Smooth muscle cell (in vitro differentiated cells): ENCODE measurements around the gene GLIS1. TPM values are rescaled to one million over a fixed set of nuclear protein-coding genes. Genes with fewer than 3 reads are reported as not detected.

ENCODE experiments used
- DNase-seq: peaks from one replicate; lab custom pipeline; 2025; ENCODE audit not compliant: unreplicated experiment; lab: John Stamatoyannopoulos, UW
- H2AFZ ChIP-seq: fragments of 200-600 bp; sonication (generic); 2 replicates; pipeline ENCODE4 v1.6.0; 2016; ENCODE audit warnings: antibody characterized with exemption, low read depth, mild to moderate bottlenecking
- H3F3A ChIP-seq: fragments of 200-600 bp; sonication (generic); 2 replicates; pipeline ENCODE4 v1.6.0; 2017; ENCODE audit warnings: antibody characterized with exemption, low read depth
- H3K27ac ChIP-seq: fragments of 200-600 bp; sonication (generic); 2 replicates; pipeline ENCODE4 v1.5.1; 2016; ENCODE audit warnings: low read depth, mild to moderate bottlenecking
- H3K27me3 ChIP-seq: fragments of 200-600 bp; sonication (generic); 2 replicates; pipeline ENCODE4 v1.6.1; 2016; ENCODE audit warnings: low read depth, mild to moderate bottlenecking
- H3K36me3 ChIP-seq: fragments of 200-600 bp; sonication (generic); 2 replicates; pipeline ENCODE4 v1.5.1; 2016; ENCODE audit warnings: low read depth
- H3K4me1 ChIP-seq: fragments of 200-600 bp; sonication (generic); 2 replicates; pipeline ENCODE4 v1.5.1; 2016; ENCODE audit warnings: low read depth
- H3K4me2 ChIP-seq: fragments of 200-600 bp; sonication (generic); 2 replicates; pipeline ENCODE4 v1.6.0; 2016; ENCODE audit warnings: mild to moderate bottlenecking
- H3K4me3 ChIP-seq: fragments of 200-600 bp; sonication (generic); 2 replicates; pipeline ENCODE4 v1.5.1; 2016; ENCODE audit warnings: mild to moderate bottlenecking
- H3K79me2 ChIP-seq: fragments of 200-600 bp; sonication (generic); 2 replicates; pipeline ENCODE4 v1.6.0; 2016; ENCODE audit warnings: low read depth, mild to moderate bottlenecking
- H3K9ac ChIP-seq: fragments of 200-600 bp; sonication (generic); 2 replicates; pipeline ENCODE4 v1.6.0; 2016; ENCODE audit warnings: low read depth
- H3K9me3 ChIP-seq: fragments of 200-600 bp; sonication (generic); replicated peaks from 2 replicates; pipeline ENCODE4 v1.5.1; 2016; ENCODE audit warnings: low read depth
- H4K20me1 ChIP-seq: fragments of 200-600 bp; sonication (generic); 2 replicates; pipeline ENCODE4 v1.6.0; 2016; ENCODE audit warnings: low read depth
- WGBS: methylation state at CpG from one replicate; pipeline ENCODE4 v1.1.7; 2016; ENCODE audit warnings: low lambda C conversion rate; 5-methylcytosine and 5-hydroxymethylcytosine counted together
- polyA plus RNA-seq: library from polyadenylated mRNA; unstranded; fragments of >200 nt; fragmentation: Nextera tagmentation; extraction: Ambion mirVana; gene quantifications from 2 replicates; pipeline ENCODE4 v1.2.1, GENCODE V29; 2016
- total RNA-seq: library from RNA; depleted of rRNA; stranded (reverse); fragments of >200 nt; gene quantifications from 2 replicates; pipeline ENCODE4 v1.2.3, GENCODE V29; 2014
- TF ChIP-seq, protein P1 (sequence below): fragments of 200-600 bp; sonication (generic); IDR thresholded peaks from 2 replicates; pipeline ENCODE4 v1.5.1; 2017; ENCODE audit warnings: borderline replicate concordance, mild to moderate bottlenecking, antibody characterized with exemption; ENCODE audit not compliant: insufficient read depth, poor library complexity, severe bottlenecking

The GLIS1 gene
- total and polyA plus RNA-seq, 2 experiments from 2014 or later, result 0.36 to 4.9 TPM

DNA sequence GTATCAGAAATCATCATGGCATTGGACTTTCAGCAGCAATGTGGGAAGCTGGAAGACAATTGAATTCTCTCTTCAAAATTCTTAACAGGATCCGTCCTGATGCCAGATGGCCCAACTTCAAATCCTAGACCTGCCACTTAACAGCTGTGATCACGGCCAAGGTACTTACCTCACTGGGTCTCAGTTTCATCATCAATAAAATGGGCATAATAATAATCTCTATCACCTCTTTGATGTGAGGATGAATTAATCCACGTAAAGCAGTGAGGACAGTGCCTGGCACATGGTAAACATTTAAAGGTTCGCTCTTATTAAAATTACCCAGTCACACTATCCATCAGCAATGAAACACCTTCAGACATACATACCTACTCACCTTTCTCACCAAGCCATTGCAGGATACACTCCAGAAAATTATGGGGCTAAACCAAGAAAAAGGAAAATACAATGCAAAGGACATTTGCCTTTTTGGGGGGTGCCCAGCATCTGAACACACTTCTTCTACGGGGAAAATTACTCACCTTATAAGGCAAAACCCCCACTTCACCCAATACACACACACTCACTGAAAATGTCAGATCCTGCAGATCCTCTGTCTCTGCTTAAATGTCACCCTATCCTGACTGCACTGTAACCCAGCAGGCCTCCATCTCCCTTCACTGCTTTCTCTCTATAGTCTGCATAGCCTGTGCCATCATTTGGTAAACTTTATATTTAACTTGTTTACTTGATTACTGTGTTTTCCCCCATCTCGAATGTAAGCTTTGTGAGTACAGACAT lies 21.7 kb downstream of the GLIS1 start:
- 89% methylated on average over 6 of the region's 6 CpGs for WGBS
- Histone ChIP-seq H4K20me1 (no peaks in the 10 kb centered on the region), H2AFZ (no peak overlapping the region)

DNA sequence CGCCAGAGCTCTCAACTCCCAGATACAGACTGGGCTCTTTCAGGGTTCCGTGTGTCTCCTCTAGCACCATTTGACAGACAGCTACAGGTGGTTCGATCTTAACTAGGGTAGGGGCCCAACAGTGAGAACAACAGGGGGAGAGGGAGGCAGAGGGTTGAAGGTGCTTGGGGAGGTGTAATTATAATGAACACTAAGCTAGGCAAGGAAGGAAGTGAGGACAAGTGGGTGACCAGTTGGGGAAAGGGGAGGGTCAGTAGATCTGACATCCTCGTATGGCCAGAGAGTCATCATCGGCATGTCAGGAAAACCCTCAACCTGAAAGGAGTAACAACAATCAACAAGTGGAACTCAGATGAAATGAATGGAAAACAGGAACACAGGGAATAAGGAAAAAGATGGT lies 22.8 kb downstream of the GLIS1 start:
- WGBS, result 97% methylated on average over 5 of the region's 5 CpGs
- no peak overlapping the region for H3K27ac ChIP-seq
- no peaks in the 10 kb centered on the region for H3K79me2 ChIP-seq
- no peak overlapping the region for H3K4me2 ChIP-seq
- no peak for DNase-seq
- no peaks in the 10 kb centered on the region for H3K27me3 ChIP-seq
- TF ChIP-seq, protein P1, sequence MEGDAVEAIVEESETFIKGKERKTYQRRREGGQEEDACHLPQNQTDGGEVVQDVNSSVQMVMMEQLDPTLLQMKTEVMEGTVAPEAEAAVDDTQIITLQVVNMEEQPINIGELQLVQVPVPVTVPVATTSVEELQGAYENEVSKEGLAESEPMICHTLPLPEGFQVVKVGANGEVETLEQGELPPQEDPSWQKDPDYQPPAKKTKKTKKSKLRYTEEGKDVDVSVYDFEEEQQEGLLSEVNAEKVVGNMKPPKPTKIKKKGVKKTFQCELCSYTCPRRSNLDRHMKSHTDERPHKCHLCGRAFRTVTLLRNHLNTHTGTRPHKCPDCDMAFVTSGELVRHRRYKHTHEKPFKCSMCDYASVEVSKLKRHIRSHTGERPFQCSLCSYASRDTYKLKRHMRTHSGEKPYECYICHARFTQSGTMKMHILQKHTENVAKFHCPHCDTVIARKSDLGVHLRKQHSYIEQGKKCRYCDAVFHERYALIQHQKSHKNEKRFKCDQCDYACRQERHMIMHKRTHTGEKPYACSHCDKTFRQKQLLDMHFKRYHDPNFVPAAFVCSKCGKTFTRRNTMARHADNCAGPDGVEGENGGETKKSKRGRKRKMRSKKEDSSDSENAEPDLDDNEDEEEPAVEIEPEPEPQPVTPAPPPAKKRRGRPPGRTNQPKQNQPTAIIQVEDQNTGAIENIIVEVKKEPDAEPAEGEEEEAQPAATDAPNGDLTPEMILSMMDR, result no peak
- no peaks in the 10 kb centered on the region for H3F3A ChIP-seq
- H2AFZ ChIP-seq, result no peak overlapping the region
- no peaks in the 10 kb centered on the region for H3K4me1 ChIP-seq
- no peaks in the 10 kb centered on the region for H3K36me3 ChIP-seq
- no peaks in the 10 kb centered on the region for H3K9me3 ChIP-seq
- H4K20me1 ChIP-seq, result no peaks in the 10 kb centered on the region
- H3K4me3 ChIP-seq, result no peak overlapping the region
- H3K9ac ChIP-seq, result no peak overlapping the region

More for the DNA sequence above, 21.7 kb downstream of the GLIS1 start:
- DNase-seq, result no peak
- Histone ChIP-seq H3K27me3 (no peaks in the 10 kb centered on the region), H3K9me3 (no peaks in the 10 kb centered on the region), H3K79me2 (no peaks in the 10 kb centered on the region), H3F3A (no peaks in the 10 kb centered on the region), H3K27ac (no peak overlapping the region), H3K4me3 (no peak overlapping the region), H3K9ac (no peak overlapping the region), H3K4me2 (no peak overlapping the region), H3K36me3 (no peaks in the 10 kb centered on the region), H3K4me1 (no peaks in the 10 kb centered on the region)
- TF ChIP-seq, protein P1, result no peak

DNA sequence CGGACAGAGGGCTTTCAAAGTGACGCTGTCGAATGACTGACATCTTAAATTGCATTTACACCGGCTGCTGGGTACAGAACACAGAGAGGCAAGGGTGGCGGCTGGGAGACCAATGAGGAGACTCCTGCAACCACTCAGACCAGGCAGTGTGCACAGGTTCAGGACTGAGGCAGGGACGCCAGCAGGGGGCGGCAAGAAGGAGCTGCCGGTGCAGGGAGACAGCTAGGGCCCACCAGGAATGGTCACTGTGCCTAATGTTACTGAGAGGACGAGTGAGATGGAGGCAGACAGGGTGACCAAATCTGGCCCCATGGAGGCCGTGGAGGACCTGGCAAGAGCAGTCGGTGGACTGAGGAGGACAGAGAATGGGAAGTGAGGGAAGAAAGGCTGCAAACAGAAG lies 23.5 kb downstream of the GLIS1 start:
- WGBS, result 54% methylated on average over 11 of the region's 11 CpGs
- no peak for DNase-seq
- no peaks in the 10 kb centered on the region for H3K79me2 ChIP-seq
- no peaks in the 10 kb centered on the region for H3K27me3 ChIP-seq
- H3F3A ChIP-seq, result no peaks in the 10 kb centered on the region
- H3K36me3 ChIP-seq, result no peaks in the 10 kb centered on the region
- no peak overlapping the region for H2AFZ ChIP-seq
- no peak overlapping the region for H3K9ac ChIP-seq
- H3K27ac ChIP-seq, result no peak overlapping the region
- no peaks in the 10 kb centered on the region for H3K9me3 ChIP-seq
- no peak overlapping the region for H3K4me3 ChIP-seq
- peaks cover 1% of the 10 kb centered on the region for H4K20me1 ChIP-seq
- TF ChIP-seq, protein P1, result peak; percentile 42
- no peaks in the 10 kb centered on the region for H3K4me1 ChIP-seq
- H3K4me2 ChIP-seq, result no peak overlapping the region

DNA sequence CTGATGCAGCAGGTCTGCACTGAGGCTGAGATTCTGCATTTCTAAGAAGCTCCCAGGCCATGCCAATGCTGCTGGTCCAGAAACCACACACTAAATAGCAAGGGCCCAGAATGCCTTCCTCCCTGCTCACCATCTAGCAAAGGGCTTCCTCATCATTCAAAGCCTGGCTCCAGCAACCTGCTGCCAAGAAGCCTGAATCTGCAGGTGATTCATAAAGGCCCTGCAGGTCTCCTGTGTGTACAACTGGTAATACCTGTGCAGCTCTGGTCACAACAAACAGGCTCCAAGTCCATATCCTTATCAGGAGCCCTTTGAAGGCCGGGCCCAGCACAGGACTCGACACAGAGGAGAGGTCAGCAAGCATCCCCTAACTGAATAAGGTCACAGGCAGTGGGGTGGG lies 26.7 kb downstream of the GLIS1 start:
- Histone ChIP-seq H3F3A (no peaks in the 10 kb centered on the region), H3K79me2 (no peaks in the 10 kb centered on the region), H3K9me3 (no peaks in the 10 kb centered on the region), H3K9ac (no peak overlapping the region), H3K27me3 (no peaks in the 10 kb centered on the region), H3K4me1 (no peaks in the 10 kb centered on the region), H3K4me3 (no peak overlapping the region), H3K27ac (no peak overlapping the region), H4K20me1 (peaks cover 6% of the 10 kb centered on the region), H3K36me3 (no peaks in the 10 kb centered on the region), H2AFZ (no peak overlapping the region), H3K4me2 (no peak overlapping the region)
- DNase-seq, result no peak
- TF ChIP-seq, protein P1, result no peak
- 98% methylated on average over 2 of the region's 2 CpGs for WGBS
